Ascending aorta (tissue), 2 donors: Measurements from ENCODE around the gene GEMIN7. TPM values are rescaled to one million over a fixed set of nuclear protein-coding genes. Genes with fewer than 3 reads are reported as not detected.

Experiments
- DNase-seq, 2 donors: peaks; one replicate each; pipeline ENCODE4 v3.0.0-alpha.2; 2019; ENCODE audit warnings: low spot score in 2 of 2
- H3K27ac ChIP-seq, 2 donors: fragments of 200-600 bp; sonication (generic); one replicate each; pipeline ENCODE4 v1.5.1; 2016 to 2017; ENCODE audit warnings: mild to moderate bottlenecking in 1 of 2
- H3K27me3 ChIP-seq: fragments of 200-600 bp; sonication (generic); one replicate; pipeline ENCODE4 v1.5.1; 2017
- H3K36me3 ChIP-seq, 2 donors: fragments of 200-600 bp; sonication (generic); one replicate each; pipeline ENCODE4 v1.5.1; 2016
- H3K4me1 ChIP-seq, 2 donors: fragments of 200-600 bp; sonication (generic); one replicate each; pipeline ENCODE4 v1.5.1; 2016 to 2017; ENCODE audit warnings: mild to moderate bottlenecking in 1 of 2
- H3K4me3 ChIP-seq, 2 donors: fragments of 200-600 bp; sonication (generic); one replicate each; pipeline ENCODE4 v1.5.1; 2016 to 2017; ENCODE audit warnings: mild to moderate bottlenecking in 1 of 2
- H3K9me3 ChIP-seq, 2 donors: fragments of 200-600 bp; sonication (generic); one replicate each; pipeline ENCODE4 v1.5.1; 2016
- CTCF ChIP-seq, 3 experiments: fragments of 200-600 bp in 2 of 3; fragments of 450-650 bp in 1 of 3; sonication (generic) in 2 of 3; IDR thresholded peaks; one replicate each; pipeline ENCODE4 v1.5.1; 2016 to 2019; ENCODE audit warnings: antibody characterized with exemption in 3 of 3, mild to moderate bottlenecking in 1 of 3, moderate library complexity in 1 of 3
- intact Hi-C: fragments of 100-400 bp; cut with DNase I; formaldehyde crosslinking; loops from one replicate; pipeline ENCODE4 v1.15.1; 2023
- total RNA-seq: library from RNA; depleted of rRNA; stranded (reverse); fragments of >200 nt; gene quantifications from one replicate; pipeline ENCODE4 v1.1.0, GENCODE V29; 2016

Gene GEMIN7
- total RNA-seq, 1 donor from 2014 or later, result 48.2 TPM

GRCh38 chr19:45087531-45087930 lies 8.5 kb downstream of the GEMIN7 start:
- no peak for TF ChIP-seq CTCF (IDR thresholded peaks at IDR 0.05)
- no peak overlapping the region for H3K4me3 ChIP-seq
- intact Hi-C loops, result no loop called here
- DNase-seq, result peak in 1 of 2 donors; percentile 20
- no peaks in the 10 kb centered on the region for H3K9me3 ChIP-seq
- no peak overlapping the region for H3K27ac ChIP-seq
- peaks cover 7 to 10% of the 10 kb centered on the region in 2 donors for H3K4me1 ChIP-seq
- no peaks in the 10 kb centered on the region for H3K27me3 ChIP-seq
- peaks cover 4 to 17% of the 10 kb centered on the region in 2 donors for H3K36me3 ChIP-seq

- Histone ChIP-seq H3K4me1 (peaks cover 17 to 22% of the 10 kb centered on the region in 2 donors), H3K27me3 (no peaks in the 10 kb centered on the region), H3K9me3 (no peaks in the 10 kb centered on the region), H3K4me3 (no peak overlapping the region), H3K27ac (no peak overlapping the region), H3K36me3 (peaks cover 4 to 17% of the 10 kb centered on the region in 2 donors)
- no peak for TF ChIP-seq CTCF (IDR thresholded peaks at IDR 0.05)
- intact Hi-C loops, result loop anchor here (2.0 to 5.0 kb wide), 2 partner anchors 161 to 317 kb away; partner anchors contain the start of genes MARK4, POLR1G and PPP1R13L
- no peak for DNase-seq
Observed at GRCh38 chr19:45090034-45090433, 11.0 kb downstream of the GEMIN7 start.

GRCh38 chr19:45090606-45091005 lies 11.5 kb downstream of the GEMIN7 start:
- peak overlapping the region; percentile 96 to 99 for H3K4me3 ChIP-seq
- DNase-seq, result no peak
- no peak for TF ChIP-seq CTCF (IDR thresholded peaks at IDR 0.05)
- intact Hi-C loops, result loop anchor here (1.0 to 5.0 kb wide), 4 partner anchors 11 to 317 kb away; partner anchors contain the start of genes BLOC1S3, GEMIN7, MARK4 and POLR1G
- H3K27me3 ChIP-seq, result no peaks in the 10 kb centered on the region
- no peak overlapping the region for H3K27ac ChIP-seq
- H3K9me3 ChIP-seq, result no peaks in the 10 kb centered on the region
- peaks cover 4 to 13% of the 10 kb centered on the region in 2 donors for H3K36me3 ChIP-seq
- peaks cover 19 to 23% of the 10 kb centered on the region in 2 donors for H3K4me1 ChIP-seq

GRCh38 chr19:45091031-45091923 lies 12.2 kb downstream of the GEMIN7 start:
- DNase-seq, result peak; percentile 88 to 99
- Histone ChIP-seq H3K27ac (peak overlapping the region; percentile 83 to 88), H3K4me1 (peaks cover 19 to 23% of the 10 kb centered on the region in 2 donors), H3K36me3 (peaks cover 4 to 13% of the 10 kb centered on the region in 2 donors), H3K27me3 (no peaks in the 10 kb centered on the region), H3K4me3 (peak overlapping the region; percentile 96 to 99), H3K9me3 (no peaks in the 10 kb centered on the region)
- intact Hi-C loops, result loop anchor here (1.0 to 5.0 kb wide), 4 partner anchors 12 to 316 kb away; partner anchors contain the start of genes BLOC1S3, GEMIN7, MARK4 and POLR1G
- no peak for TF ChIP-seq CTCF (IDR thresholded peaks at IDR 0.05)

- Histone ChIP-seq H3K4me1 (peaks cover 19 to 24% of the 10 kb centered on the region in 2 donors), H3K27me3 (no peaks in the 10 kb centered on the region), H3K4me3 (peak within 1 kb of the TSS; percentile 96 to 99), H3K27ac (peak within 1 kb of the TSS; percentile 83 to 88), H3K9me3 (no peaks in the 10 kb centered on the region), H3K36me3 (peaks cover 4 to 13% of the 10 kb centered on the region in 2 donors)
- intact Hi-C loops, result loop anchor here (1.0 to 5.0 kb wide), 4 partner anchors 54 to 314 kb away; partner anchors contain the start of genes CLASRP, CLPTM1, POLR1G and PPP1R13L
- peak in 2 of 3 experiments; percentile 40 to 62 for TF ChIP-seq CTCF (IDR thresholded peaks at IDR 0.05)
- DNase-seq, result peak; percentile 71 to 95
Observed at GRCh38 chr19:45092747-45093678, 14.0 kb downstream of the GEMIN7 start, which contains the start of gene PPP1R37. Gene PPP1R37, plus strand, starts transcription at chr19:45093179. Its CDS starts 147 bp downstream, at chr19:45093326.
